Measurements from ENCODE around the gene EP400. TPM values are rescaled to one million over a fixed set of nuclear protein-coding genes. Genes with fewer than 3 reads are reported as not detected.

EP400 gene
- total RNA-seq (10 to 100 TPM; 14.1 to 20.5 (median 19.3) TPM), polyA plus RNA-seq (10 to 100 TPM in 1 of 2 donors, 1 to 10 TPM in 1; 6.6 to 18.9 TPM)
- long read RNA-seq, donor 1, partial matches to known transcripts, result 5 of 7 reads
- long read RNA-seq, donor 1, other reads (novel, unspliced or antisense), result 2 of 7 reads
- long read RNA-seq, donor 2, partial matches to known transcripts, result 0 of 6 reads
- long read RNA-seq, donor 2, other reads (novel, unspliced or antisense), result 6 of 6 reads
- long read RNA-seq, donor 3, partial matches to known transcripts, result 15 of 25 reads
- long read RNA-seq, donor 3, other reads (novel, unspliced or antisense), result 9 of 25 reads

GRCh38 chr12:131949431-131950181 is at the start of gene EP400:
TSS of gene EP400 (plus strand) at chr12:131949942. CDS start at chr12:131960620, 10,678 bp downstream.
- H3K27ac ChIP-seq, result peak within 1 kb of the TSS; percentile 58 to 92 (median 80)
- intact Hi-C loops (cut with DNase I), result loop anchor here in 6 of 10 donors (1.0 to 10.0 kb wide), 8 partner anchors 20 to 235 kb away; partner anchors contain the start of genes PUS1 (in 1 of the 6) and SFSWAP (in 1 of the 6)
- H3K4me1 ChIP-seq, result peaks cover 4 to 50% (median 29%) of the 10 kb centered on the region in 9 donors
- ATAC-seq (peak; percentile 98 to 99 (median 99)), DNase-seq (peak; percentile 96 to 97)
- H3K4me3 ChIP-seq, result peak within 1 kb of the TSS; percentile 76 to 100 (median 92)
- peak; percentile 17 to 77 (median 60) for TF ChIP-seq CTCF (IDR thresholded peaks at IDR 0.05)
- whole genome bisulfite sequencing, 2 donors, result 2 to 3% methylated on average over 72 to 97 of the region's 97 CpGs
- no peaks in the 10 kb centered on the region for H3K27me3 ChIP-seq
- no peaks in the 10 kb centered on the region for H3K9me3 ChIP-seq
- peaks cover 0 to 5% (median 0%) of the 10 kb centered on the region in 9 donors for H3K36me3 ChIP-seq

GRCh38 chr12:131900397-131900796 is 49.3 kb upstream of the EP400 start:
- no peak for TF ChIP-seq CTCF (IDR thresholded peaks at IDR 0.05)
- 98 to 99% methylated on average over 6 of the region's 6 CpGs for WGBS, 2 donors
- Histone ChIP-seq H3K36me3 (peaks cover 0 to 32% (median 3%) of the 10 kb centered on the region in 9 donors), H3K4me3 (no peak overlapping the region), H3K27ac (peak overlapping the region in 4 of 10 donors; percentile 2 to 80 (median 60)), H3K9me3 (no peaks in the 10 kb centered on the region), H3K4me1 (peaks cover 32 to 94% (median 74%) of the 10 kb centered on the region in 9 donors), H3K27me3 (no peaks in the 10 kb centered on the region)
- intact Hi-C loops (cut with DNase I), result no loop called here
- DNase-seq (no peak), ATAC-seq (no peak)

GRCh38 chr12:131901431-131902331 is 48.1 kb upstream of the EP400 start:
- H3K27me3 ChIP-seq, result no peaks in the 10 kb centered on the region
- peaks cover 32 to 87% (median 66%) of the 10 kb centered on the region in 9 donors for H3K4me1 ChIP-seq
- no peaks in the 10 kb centered on the region for H3K9me3 ChIP-seq
- peak overlapping the region in 6 of 10 donors; percentile 4 to 37 (median 18) for H3K4me3 ChIP-seq
- H3K36me3 ChIP-seq, result peaks cover 0 to 35% (median 3%) of the 10 kb centered on the region in 9 donors
- 40 to 42% methylated on average over 30 of the region's 30 CpGs for WGBS, 2 donors
- DNase-seq (peak; percentile 67 to 72), ATAC-seq (peak; percentile 56 to 84 (median 78))
- H3K27ac ChIP-seq, result peak overlapping the region in 9 of 10 donors; percentile 24 to 80 (median 70)
- intact Hi-C loops (cut with DNase I), result no loop called here
- TF ChIP-seq CTCF (IDR thresholded peaks at IDR 0.05), result no peak

Measured in heart right ventricle (tissue), 16 donors.